Fibroblast of skin of left quadriceps (primary cell): Measurements from ENCODE around the gene IGFL4.

Experiments
- DNase-seq, 2 experiments: peaks; one replicate each; pipeline ENCODE4 v3.0.0-alpha.2; 2013; ENCODE audit warnings: low read depth in 2 of 2

Gene IGFL4

DNA sequence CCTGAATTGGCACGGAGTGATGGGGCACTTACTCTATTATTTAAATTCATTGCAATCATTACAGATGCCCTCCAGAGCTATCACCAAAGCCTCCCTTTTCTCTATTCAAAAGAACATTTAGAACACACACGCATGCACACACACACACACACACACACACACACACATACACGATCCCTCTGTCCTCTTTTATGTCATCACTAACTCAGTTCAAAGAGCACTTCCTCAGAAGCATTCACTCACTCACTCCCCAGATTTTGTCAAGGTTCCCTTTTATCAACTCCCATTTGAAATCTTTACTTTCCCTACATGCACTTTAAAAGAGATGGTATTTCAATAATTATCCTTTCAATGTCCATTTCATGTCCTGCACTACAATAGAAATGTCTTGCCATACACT lies 22.4 kb upstream of the IGFL4 start:
- no peak for DNase-seq

- DNase-seq: no peak
Observed at GRCh38 chr19:46060012-46060411, 19.2 kb upstream of the IGFL4 start.

GRCh38 chr19:46058778-46059177 lies 18.0 kb upstream of the IGFL4 start:
- no peak for DNase-seq

- DNase-seq: no peak
Observed at GRCh38 chr19:46056536-46056935, 15.7 kb upstream of the IGFL4 start.

- no peak for DNase-seq
Observed at GRCh38 chr19:46052896-46053295, 12.1 kb upstream of the IGFL4 start.

DNA sequence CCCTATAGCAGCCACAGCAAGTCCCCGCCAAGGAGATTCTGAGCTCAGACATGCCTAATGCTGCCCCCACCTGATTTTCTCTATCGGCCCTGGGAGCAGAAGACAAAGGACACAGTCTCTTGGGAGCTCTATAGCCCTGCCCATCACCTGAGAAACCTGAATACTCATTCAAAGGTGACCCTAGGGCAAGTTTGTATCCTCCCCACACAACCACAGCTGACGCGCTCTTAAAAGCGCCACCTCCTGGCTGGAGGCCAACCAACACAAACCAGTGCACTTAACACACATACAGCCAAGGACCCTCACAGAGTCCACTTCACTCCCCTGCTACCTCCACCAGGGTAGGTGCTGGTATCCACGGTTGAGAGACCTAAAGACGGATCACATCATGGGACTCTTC lies 8.8 kb upstream of the IGFL4 start:
- no peak for DNase-seq

DNA sequence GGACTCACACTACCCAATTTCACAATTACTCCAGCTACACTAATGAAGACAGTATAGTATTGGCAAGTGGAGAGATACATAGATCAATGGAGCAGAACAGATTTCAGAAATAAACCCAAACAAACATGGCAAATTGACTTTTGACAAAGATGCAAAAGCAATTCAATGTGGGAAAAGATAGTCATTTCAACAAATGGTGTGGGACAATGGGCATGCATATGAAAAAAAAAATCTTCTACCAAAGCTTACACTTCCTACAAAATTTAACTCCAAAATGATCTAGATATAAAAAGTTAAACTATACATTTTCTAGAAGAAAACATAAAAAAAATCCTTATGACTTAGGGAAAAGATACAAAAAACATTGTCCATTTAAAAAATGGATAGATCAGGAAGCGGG lies 2.7 kb upstream of the IGFL4 start:
- no peak for DNase-seq

DNA sequence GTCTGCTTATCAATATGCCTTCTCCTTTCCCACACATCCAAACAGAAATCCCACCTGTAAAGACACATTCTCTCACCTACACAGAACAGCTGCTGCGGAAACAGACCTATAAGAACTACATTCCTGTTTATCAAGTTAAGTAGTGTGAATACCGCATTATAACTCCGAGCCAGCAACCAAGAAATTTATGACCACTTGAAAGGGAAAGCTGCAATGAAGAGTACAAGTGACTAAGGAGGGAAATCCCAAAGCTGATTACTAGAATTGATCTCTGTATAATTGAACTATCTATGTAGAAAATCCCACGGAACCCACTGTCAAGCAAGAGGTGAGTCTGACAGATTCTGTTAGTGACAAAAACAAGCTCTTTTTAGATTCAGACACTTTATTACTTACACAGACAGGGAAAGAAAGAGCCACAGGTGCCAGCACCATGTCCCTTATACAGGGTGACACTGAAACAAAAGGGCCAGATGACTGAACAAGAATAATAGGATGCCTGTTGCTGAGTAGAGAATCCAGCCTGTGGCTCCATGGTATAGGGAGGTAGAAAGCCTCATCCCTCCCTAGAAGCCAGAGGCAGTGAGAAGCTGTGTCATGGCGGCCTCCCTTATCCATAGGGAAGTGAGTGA lies 1.6 kb upstream of the IGFL4 start:
- no peak for DNase-seq

GRCh38 chr19:46040125-46040524 lies 677 bp downstream of the IGFL4 start:
- no peak for DNase-seq

DNA sequence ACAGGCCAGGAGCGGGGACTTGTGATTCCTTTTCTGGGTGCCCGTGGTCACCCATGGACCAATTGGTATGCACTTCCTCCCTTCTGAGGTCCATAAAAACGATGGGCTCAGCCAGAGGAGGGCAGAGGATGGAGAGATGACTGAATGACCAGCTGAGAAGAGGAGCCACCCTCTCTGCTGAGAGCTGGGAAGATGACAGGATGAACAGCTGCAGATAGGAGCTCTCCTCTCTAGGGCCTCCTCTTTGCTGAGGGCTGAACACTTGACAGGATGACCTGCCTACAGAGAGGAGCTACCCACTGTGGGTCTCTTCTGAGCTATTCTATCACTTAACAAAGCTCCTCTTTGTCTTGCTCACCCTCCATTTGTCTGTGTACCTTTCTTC lies 4.1 kb downstream of the IGFL4 start:
- DNase-seq: no peak

- DNase-seq: no peak
Observed at GRCh38 chr19:46035986-46036743, 4.6 kb downstream of the IGFL4 start.

DNA sequence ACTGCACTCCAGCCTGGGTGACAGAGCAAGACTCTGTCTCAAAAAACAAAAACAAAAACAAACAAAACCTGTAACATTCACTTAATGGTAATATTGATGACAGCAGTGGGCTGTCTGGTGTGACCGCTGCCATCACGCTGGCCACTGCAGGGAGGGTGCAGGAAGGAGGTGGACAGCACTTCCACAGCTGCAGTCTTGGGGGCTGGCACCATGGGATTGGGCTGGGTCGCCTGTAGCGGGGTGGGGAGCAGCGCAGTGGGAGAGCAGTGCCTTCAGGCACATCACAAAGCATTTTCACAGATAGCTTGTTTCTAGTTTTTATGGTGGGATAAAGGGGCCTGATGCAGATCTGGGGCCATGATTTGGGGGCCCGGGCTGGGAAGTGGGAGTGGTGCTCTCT lies 5.3 kb downstream of the IGFL4 start:
- DNase-seq: no peak

DNA sequence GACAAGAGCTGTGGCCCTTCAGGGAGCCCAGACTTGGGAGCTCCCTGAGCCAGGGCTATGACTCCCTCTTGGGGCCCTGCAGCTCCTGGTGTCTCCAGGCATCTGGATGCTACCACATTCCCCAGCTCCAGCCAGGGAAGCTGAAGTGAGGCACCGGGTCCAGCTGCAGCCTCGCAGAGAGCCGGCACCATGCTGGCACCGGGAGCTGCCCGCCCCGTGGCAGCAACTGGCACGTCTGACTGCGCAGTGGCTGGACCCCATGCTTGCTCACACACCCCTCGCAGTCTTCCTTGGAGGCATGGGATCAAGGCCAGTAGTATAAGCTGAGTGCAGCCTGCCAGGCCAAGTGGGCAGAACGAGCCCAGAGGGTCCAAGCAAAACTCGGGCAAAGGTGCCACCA lies 7.4 kb downstream of the IGFL4 start:
- DNase-seq: no peak

DNA sequence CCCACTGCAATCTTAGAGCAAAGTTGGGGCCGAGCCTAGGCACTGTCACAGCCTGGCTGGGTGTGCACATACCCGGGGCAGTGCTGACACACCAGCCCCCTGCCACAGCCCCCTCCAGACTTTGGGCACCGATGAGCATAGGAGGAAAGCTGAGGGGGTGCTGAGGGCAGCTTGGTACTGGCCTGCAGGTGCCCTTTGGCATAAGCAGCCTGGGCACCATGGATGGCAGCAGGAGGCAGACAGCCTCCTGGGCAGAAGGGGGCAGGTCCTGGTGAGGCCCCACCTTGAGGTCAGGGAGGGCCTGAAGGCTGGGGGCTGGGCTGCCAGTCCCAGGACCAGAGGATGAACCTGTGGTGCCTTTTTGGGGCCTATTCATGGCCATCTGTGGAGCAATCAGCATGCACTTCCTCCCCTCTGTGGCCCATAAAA lies 8.2 kb downstream of the IGFL4 start:
- DNase-seq: no peak

DNA sequence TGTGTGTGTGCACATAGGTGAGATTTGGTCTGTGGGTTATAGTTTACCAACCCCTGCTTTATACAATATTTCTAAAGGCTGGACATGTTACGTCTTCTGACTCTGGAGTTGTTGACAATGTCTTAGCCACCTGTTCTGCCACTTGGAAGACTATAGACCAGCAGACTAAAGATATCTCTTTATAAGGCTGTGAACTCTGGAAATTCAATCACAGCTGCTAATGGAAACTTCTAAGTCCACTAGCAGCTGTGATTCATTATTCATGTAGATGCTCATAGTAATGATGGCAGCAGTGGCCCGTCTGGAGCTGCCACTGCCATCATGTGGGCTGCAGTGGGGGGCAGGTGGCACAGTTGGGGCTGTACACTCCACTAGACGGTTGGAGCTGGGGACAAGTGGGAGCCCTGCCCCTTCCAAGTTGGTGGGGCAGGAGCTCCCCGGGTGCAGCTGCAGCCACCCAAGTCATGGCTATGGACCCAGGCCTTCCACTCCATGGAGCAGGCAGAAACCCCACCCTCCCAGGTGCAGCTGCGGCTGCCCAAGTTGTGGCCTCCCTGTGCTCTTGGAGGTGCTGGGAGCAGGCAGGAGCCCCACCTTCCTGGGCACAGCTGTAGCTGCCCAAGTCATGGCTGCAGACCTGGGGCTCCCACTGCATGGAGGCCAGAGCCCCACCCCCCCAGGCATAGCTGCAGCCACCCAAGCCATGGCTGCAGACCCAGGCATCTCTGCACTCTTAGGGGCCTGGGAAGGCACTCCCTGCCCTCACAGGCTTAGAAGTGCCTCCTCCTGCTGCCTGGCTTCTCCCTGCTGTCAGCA lies 8.8 kb downstream of the IGFL4 start:
- no peak for DNase-seq

DNA sequence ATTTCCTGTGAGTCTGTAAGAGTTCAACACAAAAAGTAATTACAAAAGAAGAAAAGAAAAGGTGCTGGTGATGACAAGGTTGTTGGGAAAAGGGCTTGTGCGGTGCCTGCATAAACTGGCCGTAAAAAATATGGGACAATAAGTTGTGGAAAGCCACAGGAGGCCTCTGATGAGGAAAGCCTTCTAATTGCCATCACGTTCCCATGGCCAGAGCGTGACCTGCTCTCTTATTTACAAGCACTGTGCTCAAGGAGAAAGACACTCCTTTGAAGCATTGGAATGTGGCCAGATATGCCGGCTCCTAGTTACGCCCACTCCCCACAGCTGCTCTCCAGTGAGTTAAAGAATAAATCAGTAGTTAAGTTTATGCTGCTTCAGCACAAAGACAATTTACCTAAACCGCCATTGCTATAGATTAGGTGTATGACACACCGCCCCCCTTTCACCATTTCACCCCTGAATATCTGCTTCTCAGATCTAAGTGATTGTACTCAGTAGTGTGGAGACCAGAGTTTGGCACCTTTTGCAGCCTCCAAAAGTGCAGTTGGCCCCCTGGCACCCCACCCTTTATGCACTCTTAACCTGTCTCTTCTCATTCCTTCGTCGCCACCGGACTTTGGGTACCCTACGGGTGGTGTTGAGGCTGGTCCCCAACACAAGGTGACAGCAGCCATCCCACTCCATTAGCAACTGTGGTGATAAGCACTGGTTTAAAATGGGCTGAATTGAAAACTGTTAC lies 9.8 kb downstream of the IGFL4 start:
- DNase-seq: no peak

- no peak for DNase-seq
Observed at GRCh38 chr19:46025835-46026234, 15.0 kb downstream of the IGFL4 start.

DNA sequence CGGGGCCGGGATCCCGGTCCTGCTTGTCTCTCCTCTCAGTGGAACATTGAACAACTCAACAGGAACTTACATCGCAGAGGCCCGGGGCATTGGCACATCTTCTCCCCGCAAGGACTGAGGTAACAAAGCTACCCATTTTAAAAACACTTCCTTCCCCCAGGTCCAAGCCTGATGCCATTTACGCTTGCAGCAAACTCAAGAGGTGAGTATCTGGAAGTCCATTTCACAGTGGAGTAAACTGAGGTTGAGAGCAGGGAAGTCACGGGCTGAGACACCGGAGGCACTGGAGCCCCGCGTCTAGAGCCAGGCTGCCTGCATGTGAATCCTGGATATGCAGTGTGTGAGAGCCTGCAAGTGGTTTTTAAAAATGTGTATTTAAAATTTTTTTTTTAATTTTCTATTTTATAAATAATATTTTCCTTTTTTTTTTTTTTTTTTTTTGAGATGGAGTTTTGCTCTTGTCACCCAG lies 17.5 kb downstream of the IGFL4 start:
- no peak for DNase-seq

GRCh38 chr19:46022431-46023310 lies 18.1 kb downstream of the IGFL4 start, which contains the start of gene PGLYRP1:
Gene PGLYRP1 (minus strand): TSS chr19:46023053. CDS start chr19:46023021, 32 bp downstream.
- no peak for DNase-seq

DNA sequence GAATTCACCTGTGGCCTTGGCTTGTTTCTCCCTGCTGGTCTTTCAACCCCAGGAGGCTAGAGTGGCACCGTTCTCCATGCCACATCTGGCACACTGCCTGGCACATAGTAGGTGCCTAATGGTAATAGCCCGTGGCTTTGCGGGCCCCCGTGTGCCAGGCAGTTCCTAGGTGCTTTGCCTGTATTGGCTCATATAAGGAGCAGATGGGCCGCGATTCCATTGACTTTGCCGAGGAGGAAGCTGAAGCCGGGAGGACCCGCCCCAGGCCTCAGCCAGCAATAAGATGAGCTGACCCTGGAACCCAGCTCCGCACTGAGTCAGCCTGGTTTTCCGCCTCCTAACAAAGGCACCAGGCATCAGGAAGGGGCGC lies 18.8 kb downstream of the IGFL4 start:
- DNase-seq: no peak

DNA sequence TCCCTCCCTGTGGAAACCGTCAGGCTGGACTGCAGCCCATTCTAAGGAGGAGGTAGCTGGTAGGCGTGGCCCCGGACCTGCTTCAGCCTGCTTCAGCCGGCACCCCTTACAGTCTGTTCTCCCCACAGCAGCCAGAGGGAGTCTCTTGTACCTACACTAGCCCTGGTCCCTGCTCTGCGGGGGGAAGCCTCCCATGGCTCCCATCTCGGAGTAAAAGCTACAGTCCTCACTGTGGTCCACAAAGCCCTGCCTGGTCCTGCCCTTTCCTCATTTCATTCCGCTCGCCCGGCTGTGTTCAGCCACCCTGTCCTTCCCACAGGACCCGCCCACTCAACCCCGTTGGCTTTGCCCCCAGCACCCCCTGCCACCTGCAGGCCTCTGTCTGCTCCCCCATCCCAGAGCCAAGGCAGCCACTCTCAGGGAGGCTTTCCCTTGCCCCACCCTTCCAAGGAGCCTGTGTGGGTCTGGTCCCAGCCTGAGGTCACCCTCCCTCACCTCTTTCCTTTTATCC lies 19.2 kb downstream of the IGFL4 start:
- no peak for DNase-seq
